HG03571 (cell line): ENCODE results near the gene NINL.
"Not testable (repeated sequence)": the region's sequence is repeated elsewhere in the genome, so short reads cannot be mapped to it uniquely, and the experiment has no call there.

Experiments
- ATAC-seq: cut with Tn5 transposase; IDR thresholded peaks from one replicate; pipeline ENCODE4 v1.9.1; 2021; ENCODE audit not compliant: unreplicated experiment

Gene NINL

DNA sequence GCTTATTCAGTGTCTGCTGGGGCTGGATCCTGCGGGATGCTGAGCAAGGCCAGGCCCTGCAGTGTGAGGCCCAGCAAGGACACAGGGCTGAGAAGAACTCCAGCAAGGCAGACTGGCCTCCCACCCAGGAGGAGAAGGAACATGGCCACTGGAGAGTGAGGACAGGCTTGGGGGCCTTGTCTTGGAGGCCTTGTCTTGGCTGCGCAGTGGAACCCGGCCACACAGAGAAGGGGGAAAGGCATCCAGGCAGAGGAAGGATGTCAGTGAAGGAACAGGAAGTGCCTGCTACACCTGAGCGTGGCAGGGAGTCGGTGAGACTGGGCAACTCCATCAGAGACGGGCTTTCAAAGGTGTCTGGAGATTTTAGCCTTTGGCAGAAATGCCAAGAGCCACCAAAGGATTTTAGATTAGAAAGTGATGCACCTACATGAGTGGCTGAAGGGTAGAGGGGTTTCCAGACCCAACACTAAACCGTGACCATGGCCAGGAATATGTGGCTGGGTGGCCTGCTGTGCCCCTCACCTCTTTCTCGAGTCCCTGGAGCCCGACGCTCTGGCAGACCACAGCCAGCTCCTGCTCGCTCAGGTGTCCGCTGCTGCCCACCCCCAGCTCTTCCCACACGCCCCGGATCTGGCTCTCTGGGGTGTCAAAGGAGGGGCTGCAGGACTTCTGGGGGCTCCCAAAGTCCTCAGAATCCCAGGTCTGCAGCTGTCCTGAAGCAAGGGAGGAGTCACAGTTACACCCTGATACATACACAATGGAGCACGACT lies 80.8 kb downstream of the NINL start:
- no peak for ATAC-seq

DNA sequence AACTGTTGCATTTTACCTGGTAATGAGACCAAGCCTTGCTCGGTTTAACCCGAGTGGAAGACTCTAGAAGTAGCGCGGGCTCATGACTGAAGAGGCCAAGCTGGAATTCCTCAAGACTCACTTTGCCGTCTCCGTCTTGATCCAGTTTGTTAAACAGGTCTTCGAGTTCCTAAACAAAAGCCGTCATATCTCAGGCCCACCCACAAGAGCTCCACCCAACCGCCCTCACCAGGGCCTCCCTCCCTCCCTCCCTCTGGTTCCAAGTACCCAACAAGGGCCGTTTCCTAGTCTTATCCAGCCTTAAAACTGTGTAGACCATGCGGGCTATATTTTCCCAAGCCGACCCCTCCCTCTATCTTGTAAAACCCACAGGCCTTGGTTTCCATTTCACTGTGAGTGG lies 81.4 kb downstream of the NINL start:
- no peak for ATAC-seq

DNA sequence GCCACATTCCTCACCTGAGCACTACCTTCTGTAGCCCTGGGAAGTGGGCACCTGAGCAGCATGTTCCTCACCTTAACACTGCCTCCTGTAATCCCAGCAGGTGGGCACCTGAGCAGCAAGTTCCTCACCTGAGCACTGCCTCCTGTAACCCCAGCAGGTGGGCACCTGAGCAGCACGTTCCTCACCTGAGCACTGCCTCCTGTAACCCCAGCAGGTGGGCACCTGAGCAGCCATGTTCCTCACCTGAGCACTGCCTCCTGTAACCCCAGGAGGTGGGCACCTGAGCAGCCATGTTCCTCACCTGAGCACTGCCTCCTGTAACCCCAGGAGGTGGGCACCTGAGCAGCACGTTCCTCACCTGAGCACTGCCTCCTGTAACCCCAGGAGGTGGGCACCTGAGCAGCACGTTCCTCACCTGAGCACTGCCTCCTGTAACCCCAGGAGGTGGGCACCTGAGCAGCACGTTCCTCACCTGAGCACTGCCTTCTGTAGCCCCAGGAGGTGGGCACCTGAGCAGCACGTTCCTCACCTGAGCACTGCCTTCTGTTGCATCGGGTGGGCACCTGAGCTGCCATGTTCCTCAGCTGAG lies 82.2 kb downstream of the NINL start:
- not testable (repeated sequence) for ATAC-seq

DNA sequence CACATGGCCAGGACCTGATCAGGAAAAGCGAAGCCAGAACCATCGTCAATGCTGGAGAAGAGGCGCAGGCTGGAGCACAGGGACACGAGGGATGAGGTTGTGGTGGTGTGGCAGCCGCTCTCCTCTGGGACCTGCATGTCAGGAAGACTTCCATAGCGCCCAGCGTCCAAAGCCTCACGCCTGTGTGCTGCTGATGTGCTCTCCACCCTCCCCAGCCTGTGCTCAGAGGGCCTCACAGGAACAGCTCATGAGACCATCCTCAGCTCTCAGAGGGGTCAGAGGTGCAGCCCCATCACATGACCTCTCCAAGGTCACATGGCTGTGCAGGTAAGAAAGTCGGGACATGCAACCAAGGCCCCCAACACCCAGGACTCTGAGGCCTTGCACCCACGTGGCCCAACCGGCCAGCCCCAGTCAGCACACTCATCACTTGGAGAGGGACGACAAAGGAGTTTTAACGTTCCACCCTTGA lies 84.4 kb downstream of the NINL start:
- ATAC-seq, result no peak

DNA sequence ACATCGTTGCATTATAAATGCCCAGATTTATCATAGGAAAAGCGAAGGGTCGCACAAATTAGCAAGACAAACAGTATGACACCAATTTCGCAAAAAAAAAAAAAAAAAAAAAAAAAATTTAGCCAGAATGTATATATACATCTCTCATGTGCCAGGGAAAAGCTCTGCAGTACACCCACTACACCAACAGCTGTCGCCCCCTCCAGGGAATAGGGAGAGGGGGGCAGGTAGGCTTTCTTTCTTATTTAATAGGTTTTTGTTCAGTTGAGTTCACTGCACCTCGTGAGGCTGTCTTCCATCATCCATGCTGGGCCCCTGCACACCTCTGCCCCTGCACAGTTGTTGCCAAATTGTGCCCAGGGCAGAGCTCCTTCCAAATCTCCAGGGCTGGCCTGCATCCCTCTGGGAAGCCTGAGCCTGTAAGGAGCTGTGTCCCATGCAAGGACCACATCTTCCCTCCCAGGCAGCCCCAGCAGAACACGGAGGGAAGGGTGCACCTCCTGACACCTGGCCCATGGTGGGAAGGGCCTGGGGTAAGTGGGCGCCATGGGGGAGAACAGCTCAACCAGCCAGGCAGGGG lies 85.4 kb downstream of the NINL start:
- no peak for ATAC-seq

DNA sequence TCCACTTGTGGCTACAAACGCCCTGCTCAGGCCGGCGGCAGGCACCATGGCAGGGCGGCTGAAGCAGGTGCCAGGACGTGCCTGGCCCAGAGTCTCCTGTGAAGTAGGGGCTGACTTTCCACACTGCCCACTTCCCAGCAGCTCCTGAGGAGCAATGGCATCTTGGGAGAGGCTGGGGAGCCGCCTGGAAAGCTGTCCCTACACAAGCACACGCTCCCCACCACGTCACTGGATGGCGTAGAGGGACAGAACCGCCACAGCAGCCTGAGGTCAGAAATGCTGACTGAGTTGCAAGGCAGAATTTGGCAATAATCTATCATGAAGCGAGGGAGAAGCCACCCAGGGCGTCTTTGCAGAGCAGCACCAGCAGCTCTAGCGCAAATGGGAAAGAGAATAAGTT lies 86.3 kb downstream of the NINL start:
- ATAC-seq, result no peak

DNA sequence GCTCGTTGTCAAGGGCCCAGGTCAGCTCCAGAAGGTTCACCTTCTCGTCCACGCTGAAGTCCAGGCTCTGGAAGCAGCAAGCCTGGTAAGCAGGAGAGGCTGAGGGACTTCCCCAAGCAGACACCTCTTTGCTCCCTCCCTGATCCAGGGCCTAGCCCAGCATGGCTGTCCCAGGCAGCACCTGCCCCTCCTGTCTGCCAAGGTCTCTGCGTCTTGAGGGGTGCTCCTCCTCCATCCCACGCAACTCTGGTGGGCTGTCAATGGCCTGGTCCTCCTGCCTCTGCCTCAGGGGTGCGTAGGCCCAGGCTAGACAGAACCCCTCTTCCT lies 87.1 kb downstream of the NINL start:
- ATAC-seq, result no peak

DNA sequence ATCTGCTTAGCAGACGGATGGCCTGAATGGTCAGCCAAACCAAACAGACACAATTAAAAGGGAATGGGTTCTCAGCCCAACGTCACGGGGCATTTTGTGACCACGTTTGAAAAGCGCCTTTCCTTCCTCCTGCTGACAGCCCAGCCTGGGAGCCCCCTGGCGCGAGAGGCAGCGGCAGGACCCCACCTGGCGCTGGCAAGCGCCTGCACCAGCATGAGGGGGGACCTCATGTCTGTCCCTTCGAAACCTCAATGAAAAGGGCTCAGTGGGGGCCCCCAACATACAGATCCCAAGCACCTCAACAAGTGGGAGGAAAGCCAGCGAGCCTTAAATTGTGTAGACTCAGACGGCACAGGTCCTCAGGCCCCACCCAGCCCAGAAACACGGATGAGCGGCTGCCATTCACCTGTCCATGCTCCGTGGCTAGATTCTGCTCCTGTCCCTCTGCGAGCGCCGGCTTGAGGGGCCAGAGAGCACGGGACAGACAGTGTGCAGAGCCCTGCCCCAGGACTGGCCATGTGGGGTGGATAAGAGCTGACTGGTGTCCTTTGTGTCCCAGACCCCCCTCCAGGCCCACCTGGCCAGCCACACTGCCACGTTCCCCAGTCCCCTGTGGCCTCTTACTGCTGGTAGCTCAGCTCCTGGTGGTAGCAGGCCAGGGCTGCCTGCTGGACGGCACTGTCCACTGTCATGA lies 87.6 kb downstream of the NINL start:
- no peak for ATAC-seq

DNA sequence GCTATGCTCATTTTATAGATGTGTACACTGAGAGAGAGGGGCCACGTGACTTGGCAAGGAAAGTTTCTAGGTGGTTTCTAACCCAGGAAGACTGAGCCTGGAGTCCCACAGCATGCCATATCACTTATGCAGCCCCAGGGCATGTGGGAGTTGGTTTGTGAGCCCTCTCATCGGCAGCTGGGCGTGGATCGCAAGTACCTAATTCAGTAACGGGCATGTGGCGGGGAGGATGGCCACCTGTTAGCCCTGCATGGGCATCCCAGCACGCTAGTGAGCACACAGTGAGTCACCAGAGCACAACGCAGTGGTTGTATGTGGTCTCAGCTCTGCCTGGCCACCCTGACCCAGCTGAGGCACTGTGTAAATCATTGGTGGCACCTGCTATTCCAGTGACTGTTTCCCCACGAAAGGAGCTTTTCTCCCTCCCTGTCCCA lies 88.3 kb downstream of the NINL start:
- ATAC-seq, result no peak

DNA sequence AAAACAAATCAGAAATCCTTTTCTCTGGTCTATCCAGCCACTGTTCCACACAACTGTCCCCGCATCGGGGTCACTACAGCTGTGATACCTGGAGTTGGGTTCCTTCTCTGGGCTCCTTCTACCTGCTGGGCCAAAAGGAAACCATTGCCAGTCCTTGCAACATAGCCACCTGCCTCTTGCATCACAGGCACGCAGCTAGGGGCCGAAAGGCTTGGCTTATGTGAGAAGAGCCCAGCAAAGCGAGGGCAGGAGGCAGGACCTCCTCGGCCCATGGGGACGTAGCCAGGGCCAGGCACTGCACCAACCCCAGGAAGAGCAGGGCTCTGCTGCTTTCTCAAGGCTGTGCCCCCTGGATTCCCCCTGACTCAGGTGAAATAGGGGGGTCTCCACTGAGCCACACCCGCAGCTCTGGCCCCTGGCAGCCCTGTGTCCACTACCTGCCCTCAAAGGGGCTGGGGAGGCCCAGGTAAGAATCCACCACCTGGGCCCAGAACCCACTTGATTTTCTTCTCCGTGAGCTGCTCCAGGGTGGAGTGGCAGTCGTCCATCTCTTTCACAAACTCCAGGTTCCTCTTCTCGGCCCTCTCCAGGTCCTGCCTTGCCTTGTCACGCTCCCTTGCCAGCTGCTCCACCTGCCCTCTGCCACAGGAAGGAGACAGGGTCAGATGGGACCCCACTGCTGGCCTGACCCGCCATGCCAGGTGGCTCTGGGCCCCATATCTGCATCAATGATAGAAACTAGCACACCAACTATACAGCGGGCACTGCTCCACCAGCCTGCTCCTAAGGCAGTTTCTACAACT lies 89.0 kb downstream of the NINL start:
- ATAC-seq, result no peak

DNA sequence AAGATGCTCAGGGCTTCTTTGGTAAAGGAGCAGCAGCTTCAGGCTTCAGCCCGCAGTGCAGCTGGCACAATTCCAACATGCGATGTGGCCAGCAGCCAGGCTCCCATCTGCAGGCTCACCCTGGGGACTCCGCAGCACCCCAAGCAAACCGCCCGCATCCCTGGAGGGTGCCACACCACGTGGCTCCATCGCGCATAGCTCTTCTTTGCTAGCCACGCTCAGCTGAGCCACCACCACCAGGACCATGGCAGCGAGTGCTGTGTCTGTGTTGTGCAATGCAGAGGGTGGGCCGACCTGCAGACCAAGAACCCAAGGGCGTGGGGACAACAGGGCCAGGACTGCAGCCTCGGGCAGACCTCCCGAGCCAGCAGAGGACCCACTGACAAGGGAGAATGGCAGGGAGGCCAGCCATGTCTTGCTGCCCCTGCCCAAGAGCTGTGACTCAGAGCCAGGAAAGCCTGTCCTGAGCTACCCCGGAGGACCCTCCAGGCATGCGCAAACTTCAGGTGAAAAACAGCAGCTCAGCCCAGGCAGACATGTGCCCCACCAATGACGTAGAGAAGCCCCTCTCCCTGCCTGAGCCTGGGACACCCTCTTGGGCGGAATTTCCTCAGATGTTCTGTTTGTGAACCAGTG lies 90.0 kb downstream of the NINL start:
- ATAC-seq, result no peak

DNA sequence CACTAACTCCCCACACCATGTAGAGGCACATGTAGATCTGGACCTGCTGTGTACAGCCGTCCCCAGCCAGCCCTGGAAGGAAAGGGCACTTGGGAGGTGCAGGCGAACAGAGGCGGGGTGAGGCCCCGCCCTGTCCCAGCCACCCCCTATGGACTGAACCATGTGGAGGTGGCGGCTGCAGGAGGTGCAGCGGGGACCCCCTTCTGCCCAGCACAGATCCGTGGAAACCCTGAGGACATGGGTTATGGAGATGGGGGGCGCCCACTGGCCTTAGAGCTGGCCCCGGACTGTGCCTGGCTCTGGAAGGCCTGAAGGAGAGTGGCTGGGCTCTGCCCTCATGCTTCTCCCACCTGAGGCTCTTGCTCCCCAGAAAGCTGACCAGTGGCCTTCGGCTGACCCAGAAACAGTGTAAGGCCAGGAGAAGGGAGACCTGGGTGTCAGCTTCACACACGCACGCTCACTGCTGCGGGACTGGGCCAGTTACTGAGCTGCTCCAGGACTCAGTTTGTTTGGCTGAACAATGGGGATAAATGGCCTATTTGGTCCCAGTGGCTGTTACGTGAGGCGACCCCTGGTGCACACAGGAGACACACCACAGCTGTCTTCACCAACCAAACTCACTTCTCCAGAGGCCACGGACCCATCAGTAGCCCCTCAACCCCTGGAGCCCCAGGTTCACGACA lies 90.7 kb downstream of the NINL start:
- ATAC-seq, result no peak

DNA sequence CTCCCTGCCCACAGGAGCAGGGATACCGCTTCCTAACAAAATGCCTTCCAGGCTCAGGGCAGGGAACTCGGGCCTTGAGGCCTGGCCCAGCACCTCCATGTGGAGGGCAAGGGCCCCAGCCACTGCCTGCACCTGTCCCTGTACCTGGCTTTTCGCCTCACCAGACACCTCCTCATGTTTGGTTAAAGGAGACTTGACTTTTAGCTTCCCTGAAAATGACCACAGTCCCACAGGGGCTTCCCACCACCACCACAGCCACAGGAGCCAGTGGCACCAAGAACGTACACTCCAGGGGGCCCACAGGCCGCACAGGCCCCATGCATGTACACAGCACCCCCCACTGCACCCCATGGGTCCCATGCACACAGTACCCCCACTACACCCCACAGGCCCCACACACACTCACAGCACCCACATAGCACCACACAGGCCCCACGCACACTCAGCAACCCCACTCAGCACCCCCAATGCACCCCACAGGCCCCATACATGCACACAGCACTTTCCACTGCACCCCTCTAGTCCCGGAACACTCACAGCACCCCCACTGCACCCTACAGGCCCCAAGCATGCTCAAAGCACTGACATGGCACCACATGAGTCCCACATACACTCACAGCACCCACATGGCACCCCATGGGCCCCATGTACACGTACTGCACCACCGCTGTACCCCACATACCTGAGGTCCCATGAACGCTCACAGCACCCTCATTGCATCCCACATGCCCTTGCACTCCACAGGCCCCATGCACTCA lies 91.4 kb downstream of the NINL start:
- no peak for ATAC-seq

DNA sequence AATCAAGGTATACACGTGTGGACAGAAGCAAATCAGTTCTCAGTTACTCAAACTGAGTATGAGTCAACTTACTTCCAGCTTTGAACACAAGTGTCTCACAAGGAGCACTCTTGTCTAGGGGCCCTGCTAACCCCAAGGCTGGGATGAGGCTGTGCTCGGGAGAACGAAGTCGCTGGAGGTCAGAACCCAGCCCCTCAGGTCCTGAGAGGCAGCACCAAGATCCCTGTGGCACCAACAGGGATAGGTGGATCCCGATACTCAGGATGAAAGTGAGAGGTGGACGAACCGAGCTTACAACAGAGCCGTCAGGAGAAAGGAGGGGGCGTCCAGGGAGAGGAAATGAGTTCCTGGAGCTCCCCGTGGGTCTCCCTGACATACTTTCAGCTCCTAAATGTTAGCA lies 92.2 kb downstream of the NINL start:
- ATAC-seq, result no peak

DNA sequence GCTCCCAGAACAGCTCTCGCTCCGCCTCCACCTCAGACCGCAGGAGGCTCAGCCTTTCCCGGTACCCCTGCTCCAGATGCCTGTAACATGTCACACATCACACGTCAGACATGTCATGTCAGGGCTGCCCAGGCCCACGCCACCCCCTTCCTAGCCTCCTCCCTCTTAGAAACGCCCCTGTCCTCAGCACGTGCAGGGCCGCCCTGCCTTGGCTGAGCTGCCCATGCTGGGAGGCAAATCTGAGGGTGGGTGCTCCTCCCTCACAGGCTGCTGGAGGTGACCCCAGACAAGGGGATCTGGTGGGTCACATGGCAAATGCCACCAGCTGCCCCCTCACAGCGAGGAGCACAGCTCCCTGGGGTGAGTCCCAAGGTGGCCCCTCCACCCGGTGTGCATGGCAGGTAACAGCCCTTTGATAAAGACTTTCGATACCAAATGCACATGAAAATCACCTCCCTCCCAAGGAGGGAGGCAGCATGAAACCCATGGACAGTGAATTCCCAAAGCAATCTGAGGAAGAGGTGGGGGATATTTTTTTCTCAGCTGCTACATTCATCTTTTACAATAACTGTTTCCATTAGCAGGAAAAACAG lies 93.8 kb downstream of the NINL start:
- no peak for ATAC-seq

DNA sequence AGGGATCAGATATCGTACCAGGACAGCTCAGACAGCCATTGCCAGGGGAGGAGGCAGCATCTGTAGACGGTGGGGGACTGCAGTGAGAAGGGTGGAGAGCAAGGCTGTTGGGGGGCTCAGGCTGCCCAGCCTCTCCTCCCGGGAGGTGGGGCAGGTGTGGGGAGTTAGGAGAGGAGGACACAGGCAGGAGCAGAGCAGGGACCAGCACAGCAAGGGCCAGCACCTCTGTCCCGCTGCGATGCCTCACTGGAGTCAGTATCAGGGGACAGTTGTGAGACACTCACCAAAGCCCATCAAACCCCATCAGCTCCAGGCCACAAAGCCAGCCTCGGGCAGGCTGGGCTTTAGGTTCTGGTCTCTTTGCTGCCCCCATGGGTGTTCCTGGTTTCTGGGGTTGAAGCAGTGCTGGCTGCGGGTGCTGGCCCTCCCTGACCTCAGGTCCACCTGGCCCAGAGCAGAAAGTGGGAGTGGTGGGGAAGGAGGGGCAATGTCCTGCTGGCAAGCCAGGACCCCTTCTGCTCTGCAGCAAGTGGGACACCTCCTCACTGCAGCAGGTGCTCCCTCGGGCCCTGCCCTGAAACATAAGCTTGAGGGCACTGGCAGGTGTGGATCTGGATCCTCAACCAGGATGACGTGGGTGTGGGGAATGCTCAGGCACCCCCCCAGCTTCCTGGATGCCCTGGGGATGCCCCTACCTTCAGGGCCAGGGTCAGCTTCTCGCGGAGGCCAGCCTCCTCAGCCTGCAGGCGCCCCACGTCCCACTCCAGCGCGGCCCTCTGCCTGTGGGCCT lies 94.5 kb downstream of the NINL start:
- no peak for ATAC-seq

DNA sequence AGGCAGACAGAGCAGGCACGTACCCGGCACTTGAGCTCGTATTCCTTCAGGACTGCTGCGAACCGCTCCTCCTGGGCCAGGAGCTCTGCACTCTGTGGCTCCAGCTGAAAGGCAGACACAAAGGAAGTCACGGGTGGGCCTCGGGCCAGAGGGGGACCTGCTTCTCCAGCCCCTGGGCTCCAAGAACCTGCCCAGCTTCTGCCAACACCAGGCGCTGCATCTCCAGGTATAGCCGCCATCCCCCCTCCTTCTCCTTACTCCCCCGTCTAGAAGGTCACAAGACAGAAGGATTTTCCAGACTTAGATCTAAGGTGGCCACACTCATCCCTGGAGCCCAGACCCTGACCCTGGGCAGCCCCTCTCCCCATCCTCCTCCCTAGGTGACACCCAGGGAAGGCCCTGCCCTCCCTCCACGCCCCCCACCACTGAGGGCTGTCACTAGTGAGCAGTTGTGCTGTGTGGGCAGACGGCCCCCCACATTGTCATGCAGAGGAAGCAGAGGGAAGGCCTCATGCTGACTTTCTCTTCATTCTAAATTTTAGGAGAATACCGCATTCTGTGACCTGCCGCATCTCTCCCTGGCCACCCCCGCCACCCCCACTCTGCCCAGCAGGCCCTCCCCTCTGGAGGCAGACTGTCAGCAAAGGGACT lies 96.0 kb downstream of the NINL start:
- no peak for ATAC-seq

DNA sequence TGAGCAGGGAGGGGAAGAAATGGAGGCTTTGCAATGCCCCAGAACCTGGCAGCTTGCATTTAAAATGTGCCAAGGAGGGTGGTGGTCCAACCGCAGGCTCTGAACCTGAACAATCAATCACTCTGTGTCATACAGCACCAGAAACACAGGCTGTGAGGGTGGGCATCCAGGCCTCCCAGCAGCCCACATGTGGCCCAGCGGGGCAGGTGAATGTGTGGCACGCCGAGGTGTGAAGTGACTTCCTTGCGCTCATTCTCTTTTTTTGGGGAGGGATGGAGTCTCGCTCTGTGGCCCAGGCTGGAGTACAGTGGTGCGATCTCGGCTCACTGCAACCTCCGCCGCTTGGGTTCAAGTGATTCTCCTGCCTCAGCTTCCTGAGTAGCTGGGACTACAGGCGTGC lies 97.4 kb downstream of the NINL start:
- ATAC-seq, result no peak
